ENCODE results near the gene TMCO4. TPM values are rescaled to one million over a fixed set of nuclear protein-coding genes. Genes with fewer than 3 reads are reported as not detected.

TMCO4 gene
- total RNA-seq, 1 donor from 2014 or later: 10.0 TPM

- DNase-seq (ENCODE audit: low spot score): no peak
- Mint-ChIP-seq H3K9me3 (ENCODE audit: low read depth) (no peaks in the 10 kb centered on the region), H3K36me3 (ENCODE audit: low read depth) (peaks cover 1% of the 10 kb centered on the region), H3K4me3 (ENCODE audit: unreplicated experiment) (no peak overlapping the region), H3K27ac (ENCODE audit: unreplicated experiment) (no peak overlapping the region), H3K4me1 (ENCODE audit: low read depth) (peaks cover under 1% of the 10 kb centered on the region), H3K27me3 (ENCODE audit: low read depth) (no peaks in the 10 kb centered on the region)
- TF ChIP-seq, protein P1, sequence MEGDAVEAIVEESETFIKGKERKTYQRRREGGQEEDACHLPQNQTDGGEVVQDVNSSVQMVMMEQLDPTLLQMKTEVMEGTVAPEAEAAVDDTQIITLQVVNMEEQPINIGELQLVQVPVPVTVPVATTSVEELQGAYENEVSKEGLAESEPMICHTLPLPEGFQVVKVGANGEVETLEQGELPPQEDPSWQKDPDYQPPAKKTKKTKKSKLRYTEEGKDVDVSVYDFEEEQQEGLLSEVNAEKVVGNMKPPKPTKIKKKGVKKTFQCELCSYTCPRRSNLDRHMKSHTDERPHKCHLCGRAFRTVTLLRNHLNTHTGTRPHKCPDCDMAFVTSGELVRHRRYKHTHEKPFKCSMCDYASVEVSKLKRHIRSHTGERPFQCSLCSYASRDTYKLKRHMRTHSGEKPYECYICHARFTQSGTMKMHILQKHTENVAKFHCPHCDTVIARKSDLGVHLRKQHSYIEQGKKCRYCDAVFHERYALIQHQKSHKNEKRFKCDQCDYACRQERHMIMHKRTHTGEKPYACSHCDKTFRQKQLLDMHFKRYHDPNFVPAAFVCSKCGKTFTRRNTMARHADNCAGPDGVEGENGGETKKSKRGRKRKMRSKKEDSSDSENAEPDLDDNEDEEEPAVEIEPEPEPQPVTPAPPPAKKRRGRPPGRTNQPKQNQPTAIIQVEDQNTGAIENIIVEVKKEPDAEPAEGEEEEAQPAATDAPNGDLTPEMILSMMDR (IDR thresholded peaks at IDR 0.05): no peak
These were observed 112.3 kb downstream of the TMCO4 start for GRCh38 chr1:19687414-19687813.

- Mint-ChIP-seq H3K4me3 (ENCODE audit: unreplicated experiment) (no peak overlapping the region), H3K27ac (ENCODE audit: unreplicated experiment) (no peak overlapping the region)
These were observed 113.7 kb downstream of the TMCO4 start for GRCh38 chr1:19685994-19686393.

GRCh38 chr1:19684677-19685076 is 115.0 kb downstream of the TMCO4 start:
- TF ChIP-seq, protein P1 (IDR thresholded peaks at IDR 0.05): no peak
- Mint-ChIP-seq H3K9me3 (ENCODE audit: low read depth) (no peaks in the 10 kb centered on the region), H3K4me3 (ENCODE audit: unreplicated experiment) (no peak overlapping the region), H3K4me1 (ENCODE audit: low read depth) (peaks cover 3% of the 10 kb centered on the region), H3K27me3 (ENCODE audit: low read depth) (no peaks in the 10 kb centered on the region), H3K36me3 (ENCODE audit: low read depth) (no peaks in the 10 kb centered on the region), H3K27ac (ENCODE audit: unreplicated experiment) (no peak overlapping the region)
- no peak for DNase-seq (ENCODE audit: low spot score)

More at GRCh38 chr1:19685994-19686393, 113.7 kb downstream of the TMCO4 start:
- H3K4me1 Mint-ChIP-seq (ENCODE audit: low read depth): peaks cover 3% of the 10 kb centered on the region
- TF ChIP-seq, protein P1 (IDR thresholded peaks at IDR 0.05): no peak
- H3K9me3 Mint-ChIP-seq (ENCODE audit: low read depth): no peaks in the 10 kb centered on the region
- no peaks in the 10 kb centered on the region for H3K27me3 Mint-ChIP-seq (ENCODE audit: low read depth)
- H3K36me3 Mint-ChIP-seq (ENCODE audit: low read depth): no peaks in the 10 kb centered on the region
- DNase-seq (ENCODE audit: low spot score): no peak

DNA sequence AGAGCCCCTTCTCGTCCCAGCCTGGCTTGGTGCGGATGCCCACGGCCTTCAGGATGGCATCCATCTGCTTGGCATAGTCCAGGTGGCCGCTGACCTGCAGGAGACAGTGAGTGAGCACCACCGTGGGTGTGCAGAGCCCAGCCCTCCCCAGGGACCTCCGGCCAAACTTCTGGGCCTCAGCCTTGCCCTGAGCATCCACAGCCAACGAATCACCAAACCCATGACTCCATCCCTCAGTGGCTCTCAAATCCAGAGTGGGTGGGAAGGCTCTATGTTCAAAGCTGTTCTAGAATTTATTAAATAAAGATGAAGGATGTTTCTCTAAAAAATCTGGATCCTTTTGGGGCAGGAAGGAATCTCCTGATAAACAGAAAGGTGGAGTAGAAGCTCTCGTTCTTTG is 116.4 kb downstream of the TMCO4 start:
- TF ChIP-seq, protein P1 (IDR thresholded peaks at IDR 0.05): no peak
- no peak for DNase-seq (ENCODE audit: low spot score)
- no peaks in the 10 kb centered on the region for H3K9me3 Mint-ChIP-seq (ENCODE audit: low read depth)
- no peak overlapping the region for H3K4me3 Mint-ChIP-seq (ENCODE audit: unreplicated experiment)
- H3K27me3 Mint-ChIP-seq (ENCODE audit: low read depth): no peaks in the 10 kb centered on the region
- H3K36me3 Mint-ChIP-seq (ENCODE audit: low read depth): no peaks in the 10 kb centered on the region
- H3K4me1 Mint-ChIP-seq (ENCODE audit: low read depth): peaks cover 3% of the 10 kb centered on the region
- H3K27ac Mint-ChIP-seq (ENCODE audit: unreplicated experiment): no peak overlapping the region

- Mint-ChIP-seq H3K36me3 (ENCODE audit: low read depth) (no peaks in the 10 kb centered on the region), H3K27ac (ENCODE audit: unreplicated experiment) (no peak overlapping the region), H3K9me3 (ENCODE audit: low read depth) (no peaks in the 10 kb centered on the region), H3K4me3 (ENCODE audit: unreplicated experiment) (no peak overlapping the region), H3K4me1 (ENCODE audit: low read depth) (peaks cover 3% of the 10 kb centered on the region), H3K27me3 (ENCODE audit: low read depth) (peaks cover 3% of the 10 kb centered on the region)
- no peak for DNase-seq (ENCODE audit: low spot score)
- TF ChIP-seq, protein P1 (IDR thresholded peaks at IDR 0.05): no peak
These were observed 116.8 kb downstream of the TMCO4 start for GRCh38 chr1:19682901-19683300.
